OCI-LY7 (cell line): Measurements from ENCODE around the gene FRAT1.

Experiments used
- EZH2phosphoT487 ChIP-seq: fragments of 200-600 bp; sonication (generic); IDR thresholded peaks from 2 replicates; pipeline ENCODE4 v1.6.1; 2018; ENCODE audit warnings: low read depth, borderline replicate concordance, mild to moderate bottlenecking, mixed run types, antibody characterized with exemption, low read length, moderate library complexity, mixed read lengths
- TF ChIP-seq, protein P1 (sequence below): fragments of 200-600 bp; sonication (generic); conservative IDR thresholded peaks from 2 replicates; pipeline ENCODE4 v1.5.1; 2014; ENCODE audit warnings: mild to moderate bottlenecking, antibody characterized with exemption, low read length, moderate library complexity, mixed read lengths

DNA sequence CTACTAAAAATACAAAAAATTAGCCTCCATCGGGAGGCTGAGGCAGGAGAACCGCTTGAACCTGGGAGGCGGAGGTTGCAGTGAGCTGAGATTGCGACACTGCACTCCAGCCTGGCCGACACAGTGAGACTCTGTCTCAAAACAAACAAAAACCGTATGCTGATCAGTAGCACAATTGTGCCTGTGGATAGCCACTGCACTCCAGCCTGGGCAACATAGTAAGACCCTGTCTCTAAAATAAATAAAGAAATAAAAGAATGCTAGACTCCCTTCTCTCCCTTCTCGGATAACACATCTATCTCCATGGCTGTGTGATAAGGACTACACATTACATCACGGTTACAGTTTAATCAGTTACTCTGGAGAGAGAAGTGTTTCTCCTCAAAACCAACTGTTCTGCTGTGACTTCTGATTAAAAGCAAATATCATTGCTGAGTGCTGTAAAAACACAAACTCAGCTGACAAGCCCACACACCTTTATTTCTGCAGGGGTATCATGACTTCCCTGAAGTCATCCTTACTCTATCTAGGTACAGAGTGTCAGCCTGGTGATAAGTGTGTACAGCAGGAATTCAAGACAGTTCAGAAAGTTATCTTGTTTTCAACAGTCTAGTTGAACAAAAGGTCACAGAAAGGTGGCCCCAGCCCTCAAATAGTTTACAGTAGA, 21.4 kb upstream of the FRAT1 start:
- TF ChIP-seq, protein P1, sequence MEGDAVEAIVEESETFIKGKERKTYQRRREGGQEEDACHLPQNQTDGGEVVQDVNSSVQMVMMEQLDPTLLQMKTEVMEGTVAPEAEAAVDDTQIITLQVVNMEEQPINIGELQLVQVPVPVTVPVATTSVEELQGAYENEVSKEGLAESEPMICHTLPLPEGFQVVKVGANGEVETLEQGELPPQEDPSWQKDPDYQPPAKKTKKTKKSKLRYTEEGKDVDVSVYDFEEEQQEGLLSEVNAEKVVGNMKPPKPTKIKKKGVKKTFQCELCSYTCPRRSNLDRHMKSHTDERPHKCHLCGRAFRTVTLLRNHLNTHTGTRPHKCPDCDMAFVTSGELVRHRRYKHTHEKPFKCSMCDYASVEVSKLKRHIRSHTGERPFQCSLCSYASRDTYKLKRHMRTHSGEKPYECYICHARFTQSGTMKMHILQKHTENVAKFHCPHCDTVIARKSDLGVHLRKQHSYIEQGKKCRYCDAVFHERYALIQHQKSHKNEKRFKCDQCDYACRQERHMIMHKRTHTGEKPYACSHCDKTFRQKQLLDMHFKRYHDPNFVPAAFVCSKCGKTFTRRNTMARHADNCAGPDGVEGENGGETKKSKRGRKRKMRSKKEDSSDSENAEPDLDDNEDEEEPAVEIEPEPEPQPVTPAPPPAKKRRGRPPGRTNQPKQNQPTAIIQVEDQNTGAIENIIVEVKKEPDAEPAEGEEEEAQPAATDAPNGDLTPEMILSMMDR: no peak
- TF ChIP-seq EZH2phosphoT487: no peak
